ENCODE results near the gene GFRA4. TPM values are rescaled to one million over a fixed set of nuclear protein-coding genes. Genes with fewer than 3 reads are reported as not detected.

Gene GFRA4
- total RNA-seq, 1 experiment from 2014 or later = not detected

- no peak overlapping the region for H4K91ac ChIP-seq (ENCODE audit: insufficient read length, low read depth, low read length)
Observed at GRCh38 chr20:3686421-3686820, 23.2 kb upstream of the GFRA4 start.

More at GRCh38 chr20:3686421-3686820, 23.2 kb upstream of the GFRA4 start:
- H3K18ac ChIP-seq (ENCODE audit: insufficient read length, low read depth, low read length) = no peak overlapping the region
- H2BK15ac ChIP-seq (ENCODE audit: low read depth, low read length) = no peak overlapping the region
- H3K56ac ChIP-seq (ENCODE audit: insufficient read length, low read depth, low read length) = no peak overlapping the region
- no peak overlapping the region for H2AK5ac ChIP-seq (ENCODE audit: insufficient read length, low read length)
- H3K4ac ChIP-seq (ENCODE audit: low read depth, low read length) = no peak overlapping the region
- H2BK120ac ChIP-seq (ENCODE audit: low read depth, low read length, poor library complexity, severe bottlenecking) = no peak overlapping the region
- H3K27ac Mint-ChIP-seq = no peak overlapping the region
- no peaks in the 10 kb centered on the region for H3K9me3 Mint-ChIP-seq
- H3K79me1 ChIP-seq (ENCODE audit: insufficient read depth, low read depth, low read length, poor library complexity, severe bottlenecking) = no peaks in the 10 kb centered on the region
- H3K27me3 ChIP-seq (ENCODE audit: insufficient read depth, low read length) = no peaks in the 10 kb centered on the region; the same call in 1 of the 2 replicates
- no peak overlapping the region for H3T11ph ChIP-seq (ENCODE audit: low read length)
- DNase-seq = no peak
- no peak for TF ChIP-seq CTCF (conservative IDR thresholded peaks at IDR 0.05)
- peaks cover 42% of the 10 kb centered on the region for H3K27me3 Mint-ChIP-seq (ENCODE audit: low read depth)
- H3K36me3 Mint-ChIP-seq (ENCODE audit: insufficient read depth in 1 of 3, low read depth in 3 of 3) = no peaks in the 10 kb centered on the region
- peaks cover 14 to 24% of the 10 kb centered on the region in 2 experiments for H3K4me1 Mint-ChIP-seq
- H3K23ac ChIP-seq (ENCODE audit: insufficient read length, low read depth, low read length) = no peak overlapping the region
- H3K79me2 ChIP-seq (ENCODE audit: insufficient read depth, low read length) = no peaks in the 10 kb centered on the region
- no peaks in the 10 kb centered on the region for H3K9me3 ChIP-seq (ENCODE audit: control insufficient read depth, low read depth, low read length)
- no peak overlapping the region for H4K8ac ChIP-seq (replicated peaks; ENCODE audit: insufficient read length, low read depth, low read length)
- H2BK12ac ChIP-seq (ENCODE audit: insufficient read length, low read depth, low read length) = no peak overlapping the region
- no peak overlapping the region for H3K27ac ChIP-seq (ENCODE audit: insufficient read length, low read depth, low read length)
- H4K20me1 ChIP-seq (ENCODE audit: control insufficient read depth, insufficient read depth, insufficient read length) = no peaks in the 10 kb centered on the region
- H3K23me2 ChIP-seq (ENCODE audit: insufficient read length, low read depth, low read length, poor library complexity, severe bottlenecking) = peaks cover 9% of the 10 kb centered on the region
- H2BK5ac ChIP-seq (ENCODE audit: insufficient read length, low read length) = no peak overlapping the region
- no peak overlapping the region for H4K5ac ChIP-seq (ENCODE audit: insufficient read length, low read depth, low read length)
- H3K9ac ChIP-seq (ENCODE audit: extremely low read depth, insufficient read length, low read length) = no peak overlapping the region
- H2AFZ ChIP-seq (ENCODE audit: low read length) = no peak overlapping the region
- no CpG with 5 or more reads among the region's 7 CpGs for WGBS (ENCODE audit: extremely low coverage, insufficient read length, low lambda C conversion rate)
- H2BK20ac ChIP-seq (ENCODE audit: low read depth, low read length, poor library complexity, severe bottlenecking) = no peak overlapping the region
- no peak overlapping the region for H3K4me3 Mint-ChIP-seq
- H3K4me1 ChIP-seq (ENCODE audit: insufficient read depth, low read length) = peaks cover 4% of the 10 kb centered on the region; the same call in 1 of the 2 replicates
- no peak overlapping the region for H3K14ac ChIP-seq (ENCODE audit: insufficient read depth, low read length)
- H3K4me2 ChIP-seq (ENCODE audit: insufficient read depth, insufficient read length, low read length) = no peak overlapping the region
